Testis (tissue), 3 donors: ENCODE measurements around the gene GALNT9. TPM values are rescaled to one million over a fixed set of nuclear protein-coding genes. Genes with fewer than 3 reads are reported as not detected.

Experiments used
- DNase-seq: peaks from one replicate; pipeline ENCODE4 v3.0.0-alpha.2; 2019
- H3K27ac ChIP-seq, 2 donors: fragments of 200-600 bp; sonication (generic); one replicate each; pipeline ENCODE4 v1.5.1; 2019
- H3K27me3 ChIP-seq: fragments of 200-600 bp; sonication (generic); one replicate; pipeline ENCODE4 v1.5.1; 2019
- H3K36me3 ChIP-seq: fragments of 200-600 bp; sonication (generic); one replicate; pipeline ENCODE4 v1.5.1; 2017; ENCODE audit warnings: low read depth; ENCODE audit errors: missing control alignments
- H3K4me1 ChIP-seq: fragments of 200-600 bp; sonication (generic); one replicate; pipeline ENCODE4 v1.5.1; 2019
- H3K4me3 ChIP-seq, 2 donors: fragments of 200-600 bp; sonication (generic); one replicate each; pipeline ENCODE4 v1.5.1; 2017 to 2019
- H3K9me3 ChIP-seq: fragments of 200-600 bp; sonication (generic); one replicate; pipeline ENCODE4 v1.5.1; 2017
- CTCF ChIP-seq, 3 experiments: fragments of 450-650 bp in 2 of 3; fragments of 200-600 bp in 1 of 3; sonication (generic) in 1 of 3; IDR thresholded peaks; one replicate each; pipeline ENCODE4 v1.5.1; 2016 to 2019; ENCODE audit warnings: antibody characterized with exemption in 3 of 3, mild to moderate bottlenecking in 2 of 3, moderate library complexity in 1 of 3
- POLR2A ChIP-seq: fragments of 450-650 bp; IDR thresholded peaks from one replicate; pipeline ENCODE4 v1.6.1; 2017; ENCODE audit warnings: antibody characterized with exemption, mild to moderate bottlenecking, moderate library complexity
- WGBS, 2 donors: methylation state at CpG; one replicate each; pipeline ENCODE4 v1.1.5; 2018; 5-methylcytosine and 5-hydroxymethylcytosine counted together
- intact Hi-C: fragments of 100-400 bp; cut with DNase I; formaldehyde crosslinking; loops from one replicate; pipeline ENCODE4 v1.15.1; 2023; ENCODE audit warnings: low total_unique reads
- polyA plus RNA-seq: library from polyadenylated mRNA; stranded (reverse); fragments of 350-450 nt; fragmentation: Illumina TruSeq; extraction: RNeasy Lipid Tissue Mini Kit (QIAGEN cat#74804); gene quantifications from one replicate; pipeline ENCODE4 v1.2.3, GENCODE V29; 2014; ENCODE audit warnings: low read depth, low replicate concordance; ENCODE audit not compliant: insufficient read depth
- total RNA-seq, 2 donors: library from RNA; depleted of rRNA; stranded (reverse); fragments of >200 nt; gene quantifications; one replicate each; pipeline ENCODE4 v1.2.3, GENCODE V29; 2016

Gene GALNT9
- total and polyA plus RNA-seq, 3 donors from 2014 or later = 1.1 to 1.5 (median 1.3) TPM

- no peaks in the 10 kb centered on the region for H3K27me3 ChIP-seq
- no peak overlapping the region for H3K27ac ChIP-seq
- no peaks in the 10 kb centered on the region for H3K4me1 ChIP-seq
- H3K36me3 ChIP-seq = no peaks in the 10 kb centered on the region
- no peak for DNase-seq
- 68 to 84% methylated on average over 14 of the region's 14 CpGs for WGBS, 2 donors
- intact Hi-C loops = no loop called here
- no peaks in the 10 kb centered on the region for H3K9me3 ChIP-seq
- no peak for TF ChIP-seq CTCF (IDR thresholded peaks at IDR 0.05)
- H3K4me3 ChIP-seq = no peak overlapping the region
These were observed 110.9 kb downstream of the GALNT9 start for GRCh38 chr12:132218527-132218875.

- Histone ChIP-seq H3K4me3 (no peak overlapping the region), H3K27me3 (no peaks in the 10 kb centered on the region), H3K4me1 (no peaks in the 10 kb centered on the region), H3K9me3 (no peaks in the 10 kb centered on the region), H3K36me3 (no peaks in the 10 kb centered on the region), H3K27ac (no peak overlapping the region)
- intact Hi-C loops = no loop called here
- TF ChIP-seq CTCF (IDR thresholded peaks at IDR 0.05) (no peak), POLR2A (no peak)
- no peak for DNase-seq
- 75 to 92% methylated on average over 7 of the region's 7 CpGs for WGBS, 2 donors
These were observed 111.4 kb downstream of the GALNT9 start for GRCh38 chr12:132217800-132218526.

- intact Hi-C loops = no loop called here
- no peak for DNase-seq
- Histone ChIP-seq H3K4me3 (no peak overlapping the region), H3K36me3 (no peaks in the 10 kb centered on the region), H3K27ac (no peak overlapping the region), H3K27me3 (no peaks in the 10 kb centered on the region), H3K4me1 (no peaks in the 10 kb centered on the region), H3K9me3 (no peaks in the 10 kb centered on the region)
- WGBS, 2 donors = 79 to 92% methylated on average over 1 of the region's 1 CpG
- TF ChIP-seq POLR2A (no peak), CTCF (IDR thresholded peaks at IDR 0.05) (no peak)
These were observed 112.0 kb downstream of the GALNT9 start for GRCh38 chr12:132217371-132217770.

- Histone ChIP-seq H3K27me3 (no peaks in the 10 kb centered on the region), H3K36me3 (no peaks in the 10 kb centered on the region), H3K27ac (no peak overlapping the region), H3K9me3 (no peaks in the 10 kb centered on the region), H3K4me1 (no peaks in the 10 kb centered on the region), H3K4me3 (no peak overlapping the region)
- 82 to 86% methylated on average over 17 to 21 of the region's 21 CpGs for WGBS, 2 donors
- intact Hi-C loops = no loop called here
- TF ChIP-seq CTCF (IDR thresholded peaks at IDR 0.05) (no peak), POLR2A (no peak)
- DNase-seq = no peak
These were observed 112.9 kb downstream of the GALNT9 start for GRCh38 chr12:132216354-132216987.
